Thyroid gland (tissue), 4 donors: ENCODE data around the gene LILRA2. TPM values are rescaled to one million over a fixed set of nuclear protein-coding genes. Genes with fewer than 3 reads are reported as not detected.

Source experiments
- DNase-seq, 2 donors: peaks; one replicate each; pipeline ENCODE4 v3.0.0-alpha.2; 2019
- H3K27ac ChIP-seq, 3 donors: fragments of 200-600 bp; sonication (generic); 1 replicate in 2 of 3; 2 replicates in 1 of 3; pipeline ENCODE4 v1.5.1; 2016 to 2019; ENCODE audit warnings: mild to moderate bottlenecking in 1 of 3, moderate library complexity in 1 of 3
- H3K27me3 ChIP-seq: fragments of 200-600 bp; sonication (generic); one replicate; pipeline ENCODE4 v1.5.1; 2019
- H3K36me3 ChIP-seq, 2 donors: fragments of 200-600 bp; sonication (generic); one replicate each; pipeline ENCODE4 v1.5.1; 2016 to 2019
- H3K4me1 ChIP-seq, 2 donors: fragments of 200-600 bp; sonication (generic); one replicate each; pipeline ENCODE4 v1.5.1; 2017 to 2019
- H3K4me3 ChIP-seq, 3 donors: fragments of 200-600 bp; sonication (generic); replicated peaks in 1 of 3; 1 replicate in 2 of 3; 2 replicates in 1 of 3; pipeline ENCODE4 v1.5.1; 2016; ENCODE audit warnings: mild to moderate bottlenecking in 1 of 3
- H3K9me3 ChIP-seq: fragments of 200-600 bp; sonication (generic); one replicate; pipeline ENCODE4 v1.5.1; 2017
- POLR2A ChIP-seq, 2 donors: fragments of 450-650 bp; IDR thresholded peaks; one replicate each; pipeline ENCODE4 v1.6.1; 2017; ENCODE audit warnings: antibody characterized with exemption in 2 of 2, mild to moderate bottlenecking in 2 of 2, moderate library complexity in 1 of 2
- WGBS, 2 donors: methylation state at CpG; one replicate each; pipeline ENCODE4 v1.1.5; 2017; 5-methylcytosine and 5-hydroxymethylcytosine counted together
- intact Hi-C: fragments of 100-400 bp; cut with DNase I; formaldehyde crosslinking; loops from one replicate; pipeline ENCODE4 v1.15.1; 2023
- total RNA-seq, 4 donors: library from RNA; depleted of rRNA; stranded (reverse); fragments of >200 nt; gene quantifications; one replicate each; pipeline ENCODE4 v1.2.3, GENCODE V29; 2016
- TF ChIP-seq, protein P1 (sequence below), 6 experiments: fragments of 200-600 bp in 3 of 6; fragments of 450-650 bp in 3 of 6; sonication (generic) in 3 of 6; IDR thresholded peaks; one replicate each; pipeline ENCODE4 v1.5.1; 2016 to 2019; ENCODE audit warnings: antibody characterized with exemption in 6 of 6, mild to moderate bottlenecking in 2 of 6, inconsistent platforms in 1 of 6, moderate library complexity in 1 of 6

Gene LILRA2
- total RNA-seq, 4 donors from 2014 or later, result 0.24 to 1.4 (median 0.83) TPM

DNA sequence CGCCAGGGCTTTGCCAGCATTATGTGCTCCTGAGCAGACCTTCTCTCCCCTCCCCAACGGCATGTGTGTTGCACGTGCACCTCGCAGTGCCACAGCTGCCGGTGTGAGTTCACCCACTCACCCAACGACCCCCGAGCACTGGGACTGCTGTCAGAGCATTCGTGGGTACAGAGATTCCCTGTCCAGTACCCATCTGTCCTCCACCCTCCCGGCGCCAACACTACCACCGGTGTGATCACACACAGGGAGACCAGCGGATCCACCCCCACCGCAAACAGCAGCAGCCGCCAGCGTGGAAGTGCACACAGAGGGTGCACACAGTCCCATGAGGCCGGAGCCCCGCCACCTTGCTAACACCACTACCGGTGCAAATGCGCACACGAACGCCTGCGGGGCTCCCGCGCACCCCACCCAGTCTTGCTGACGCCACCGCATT lies 35.8 kb downstream of the LILRA2 start:
- no peaks in the 10 kb centered on the region for H3K9me3 ChIP-seq
- WGBS, 2 donors, result 86 to 87% methylated on average over 24 to 26 of the region's 26 CpGs
- no peak overlapping the region for H3K27ac ChIP-seq
- H3K36me3 ChIP-seq, result no peaks in the 10 kb centered on the region
- intact Hi-C loops, result no loop called here
- TF ChIP-seq POLR2A (IDR thresholded peaks at IDR 0.05), result no peak
- TF ChIP-seq, protein P1, sequence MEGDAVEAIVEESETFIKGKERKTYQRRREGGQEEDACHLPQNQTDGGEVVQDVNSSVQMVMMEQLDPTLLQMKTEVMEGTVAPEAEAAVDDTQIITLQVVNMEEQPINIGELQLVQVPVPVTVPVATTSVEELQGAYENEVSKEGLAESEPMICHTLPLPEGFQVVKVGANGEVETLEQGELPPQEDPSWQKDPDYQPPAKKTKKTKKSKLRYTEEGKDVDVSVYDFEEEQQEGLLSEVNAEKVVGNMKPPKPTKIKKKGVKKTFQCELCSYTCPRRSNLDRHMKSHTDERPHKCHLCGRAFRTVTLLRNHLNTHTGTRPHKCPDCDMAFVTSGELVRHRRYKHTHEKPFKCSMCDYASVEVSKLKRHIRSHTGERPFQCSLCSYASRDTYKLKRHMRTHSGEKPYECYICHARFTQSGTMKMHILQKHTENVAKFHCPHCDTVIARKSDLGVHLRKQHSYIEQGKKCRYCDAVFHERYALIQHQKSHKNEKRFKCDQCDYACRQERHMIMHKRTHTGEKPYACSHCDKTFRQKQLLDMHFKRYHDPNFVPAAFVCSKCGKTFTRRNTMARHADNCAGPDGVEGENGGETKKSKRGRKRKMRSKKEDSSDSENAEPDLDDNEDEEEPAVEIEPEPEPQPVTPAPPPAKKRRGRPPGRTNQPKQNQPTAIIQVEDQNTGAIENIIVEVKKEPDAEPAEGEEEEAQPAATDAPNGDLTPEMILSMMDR (IDR thresholded peaks at IDR 0.05), result no peak
- H3K4me1 ChIP-seq, result no peaks in the 10 kb centered on the region
- DNase-seq, result no peak
- no peaks in the 10 kb centered on the region for H3K27me3 ChIP-seq
- H3K4me3 ChIP-seq, result no peak overlapping the region

DNA sequence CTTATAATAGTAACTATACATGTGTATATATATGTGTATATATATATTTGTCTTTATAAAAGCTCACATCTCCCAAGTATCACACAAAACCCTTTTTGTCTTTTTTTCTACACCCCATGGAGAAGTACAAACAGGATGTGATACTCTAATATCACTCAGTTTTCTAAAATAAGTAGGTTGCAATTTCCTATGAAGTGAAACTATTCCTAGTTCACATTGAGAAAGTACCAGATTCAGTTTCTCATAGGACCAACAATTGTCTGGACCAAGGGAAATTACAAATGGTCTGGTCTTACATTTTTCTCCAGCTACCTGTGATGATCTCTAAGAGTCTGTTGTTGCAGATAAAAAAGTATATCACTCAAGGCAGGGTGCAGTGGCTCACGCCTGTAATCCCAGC lies 38.8 kb downstream of the LILRA2 start:
- intact Hi-C loops, result no loop called here
- Histone ChIP-seq H3K9me3 (no peaks in the 10 kb centered on the region), H3K4me3 (no peak overlapping the region), H3K36me3 (no peaks in the 10 kb centered on the region), H3K4me1 (no peaks in the 10 kb centered on the region), H3K27me3 (no peaks in the 10 kb centered on the region), H3K27ac (no peak overlapping the region)
- TF ChIP-seq POLR2A (IDR thresholded peaks at IDR 0.05), result no peak
- TF ChIP-seq, protein P1 (IDR thresholded peaks at IDR 0.05), result no peak
- DNase-seq, result no peak
- 87 to 94% methylated on average over 1 of the region's 1 CpG for WGBS, 2 donors

DNA sequence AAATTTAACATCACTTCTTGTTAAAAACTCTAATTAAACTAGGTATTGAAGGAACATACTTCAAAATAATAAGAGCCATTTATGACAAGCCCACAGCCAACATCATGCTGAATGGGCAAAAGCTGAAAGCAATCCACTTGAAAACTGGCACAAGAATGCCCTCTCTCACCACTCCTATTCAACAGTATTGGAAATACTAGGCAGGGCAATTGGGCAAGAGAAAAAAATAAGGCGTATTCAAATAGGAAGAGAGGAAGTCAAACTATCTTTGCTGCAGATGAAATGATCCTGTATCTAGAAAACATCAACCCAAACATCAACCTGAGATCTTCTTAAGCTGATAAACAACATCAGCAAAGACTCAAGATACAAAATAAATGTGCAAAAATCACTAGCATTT lies 41.1 kb downstream of the LILRA2 start:
- H3K27me3 ChIP-seq, result no peaks in the 10 kb centered on the region
- no peaks in the 10 kb centered on the region for H3K9me3 ChIP-seq
- H3K4me1 ChIP-seq, result no peaks in the 10 kb centered on the region
- WGBS, 2 donors, result 84 to 89% methylated on average over 1 of the region's 1 CpG
- intact Hi-C loops, result no loop called here
- TF ChIP-seq, protein P1 (IDR thresholded peaks at IDR 0.05), result no peak
- no peak for TF ChIP-seq POLR2A (IDR thresholded peaks at IDR 0.05)
- no peak overlapping the region for H3K4me3 ChIP-seq
- H3K36me3 ChIP-seq, result no peaks in the 10 kb centered on the region
- no peak overlapping the region for H3K27ac ChIP-seq
- DNase-seq, result no peak

DNA sequence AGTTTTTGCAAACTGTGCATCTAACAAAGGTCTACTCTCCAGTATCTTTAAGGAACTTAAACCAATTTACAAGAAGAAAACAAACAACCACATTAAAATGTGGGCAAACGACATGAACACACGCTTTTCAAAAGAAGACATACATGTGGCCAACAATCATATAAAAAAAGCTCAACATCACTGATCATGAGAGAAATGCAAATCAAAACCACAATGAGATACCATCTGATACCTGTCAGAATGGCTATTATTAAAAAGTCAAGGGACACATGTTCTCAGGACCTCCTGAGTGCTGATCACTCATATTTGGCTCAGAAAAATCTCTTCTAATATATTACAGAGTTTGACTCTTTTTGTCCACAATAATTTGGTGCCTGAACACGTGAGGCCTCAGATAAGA lies 42.5 kb downstream of the LILRA2 start:
- WGBS, 2 donors, result 60 to 62% methylated on average over 3 of the region's 3 CpGs
- TF ChIP-seq, protein P1 (IDR thresholded peaks at IDR 0.05), result no peak
- TF ChIP-seq POLR2A (IDR thresholded peaks at IDR 0.05), result no peak
- intact Hi-C loops, result no loop called here

DNA sequence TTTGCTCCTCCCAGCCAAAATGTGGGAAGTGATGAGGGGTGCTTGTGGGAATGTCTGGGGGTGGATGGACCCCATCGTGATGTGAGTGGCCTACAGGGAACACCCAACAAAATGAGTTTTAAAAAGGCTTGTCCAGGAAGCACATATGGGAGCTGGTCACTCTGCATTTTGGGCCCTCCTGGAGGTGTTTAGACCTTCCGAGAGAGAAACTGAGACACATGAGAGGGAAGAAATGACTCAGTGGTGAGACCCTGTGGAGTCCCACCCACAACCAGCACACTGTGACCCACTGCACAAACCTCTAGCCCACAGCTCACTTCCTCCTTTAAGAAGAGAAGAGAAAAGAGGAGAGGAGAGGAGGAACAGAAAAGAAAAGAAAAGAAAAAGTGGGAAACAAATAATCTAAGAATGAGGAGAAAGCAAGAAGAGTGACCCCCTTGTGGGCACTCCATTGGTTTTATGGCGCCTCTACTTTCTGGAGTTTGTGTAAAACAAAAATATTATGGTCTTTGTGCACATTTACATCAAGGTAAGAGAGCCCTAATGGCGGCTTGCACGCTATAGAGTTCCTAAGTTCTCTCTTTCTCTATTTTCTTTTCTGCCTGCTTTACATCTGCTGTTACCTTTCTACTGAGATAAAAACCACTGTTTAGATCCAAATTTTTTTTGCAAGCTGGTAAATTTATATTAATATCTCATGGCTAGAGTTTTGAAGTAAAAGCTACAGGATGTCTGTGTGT lies 43.4 kb downstream of the LILRA2 start:
- Histone ChIP-seq H3K4me3 (no peak overlapping the region), H3K27me3 (no peaks in the 10 kb centered on the region), H3K36me3 (no peaks in the 10 kb centered on the region), H3K4me1 (no peaks in the 10 kb centered on the region), H3K27ac (no peak overlapping the region), H3K9me3 (no peaks in the 10 kb centered on the region)
- WGBS, 2 donors, result 45 to 51% methylated on average over 5 of the region's 5 CpGs
- intact Hi-C loops, result no loop called here
- TF ChIP-seq POLR2A (IDR thresholded peaks at IDR 0.05), result no peak
- TF ChIP-seq, protein P1 (IDR thresholded peaks at IDR 0.05), result no peak
- no peak for DNase-seq

More for the DNA sequence above, 42.5 kb downstream of the LILRA2 start:
- H3K27me3 ChIP-seq, result no peaks in the 10 kb centered on the region
- no peaks in the 10 kb centered on the region for H3K36me3 ChIP-seq
- no peak overlapping the region for H3K4me3 ChIP-seq
- no peak overlapping the region for H3K27ac ChIP-seq
- H3K4me1 ChIP-seq, result no peaks in the 10 kb centered on the region
- no peak for DNase-seq
- no peaks in the 10 kb centered on the region for H3K9me3 ChIP-seq
